ENCODE results near the gene ST7.
A peak's percentile ranks its signal among the peaks of the same experiment; 100 is the strongest.

ST7 gene

GRCh38 chr7:117098457-117098856, 145.2 kb downstream of the ST7 start:
- DNase-seq (ENCODE audit: low read depth, low spot score), result peak; percentile 95
- no peak for TF ChIP-seq CTCF (IDR thresholded peaks at IDR 0.05; ENCODE audit: insufficient read depth, low read length, missing control alignments)
- ChIA-PET POLR2A (interaction anchor here (0.6 to 1.0 kb wide), 2 partner anchors 144 to 314 kb away, joined by 3 to 4 read pairs; no protein-coding TSS in a partner anchor), CTCF (interaction anchor here (1.2 to 2.4 kb wide), 4 partner anchors 10 to 110 kb away, joined by 3 to 10 read pairs (median 4); no protein-coding TSS in a partner anchor)
- no peak overlapping the region for H3K4me3 ChIP-seq (ENCODE audit: low read depth, low read length)

- POLR2A ChIA-PET, result no interaction called here
These were observed 147.7 kb downstream of the ST7 start for GRCh38 chr7:117101026-117101425.

GRCh38 chr7:117110480-117111315, 157.4 kb downstream of the ST7 start:
- CTCF ChIA-PET, result interaction anchor here (0.7 to 2.8 kb wide), 9 partner anchors 8 to 126 kb away, joined by 3 to 12 read pairs (median 5); no protein-coding TSS in a partner anchor
- no peak for DNase-seq (ENCODE audit: low read depth, low spot score)

More at GRCh38 chr7:117101026-117101425, 147.7 kb downstream of the ST7 start:
- TF ChIP-seq CTCF (IDR thresholded peaks at IDR 0.05; ENCODE audit: insufficient read depth, low read length, missing control alignments), result no peak
- no peak for DNase-seq (ENCODE audit: low read depth, low spot score)
- H3K4me3 ChIP-seq (ENCODE audit: low read depth, low read length), result no peak overlapping the region
- CTCF ChIA-PET, result interaction anchor here (0.7 to 1.5 kb wide), 4 partner anchors 18 to 169 kb away, joined by 3 to 4 read pairs (median 4); no protein-coding TSS in a partner anchor

GRCh38 chr7:117111535-117111934, 158.2 kb downstream of the ST7 start:
- no peak for DNase-seq (ENCODE audit: low read depth, low spot score)
- CTCF ChIA-PET, result interaction anchor here (0.7 to 2.8 kb wide), 5 partner anchors 9 to 127 kb away, joined by 4 to 12 read pairs (median 5); no protein-coding TSS in a partner anchor
- H3K4me3 ChIP-seq (ENCODE audit: low read depth, low read length), result no peak overlapping the region
- TF ChIP-seq CTCF (IDR thresholded peaks at IDR 0.05; ENCODE audit: insufficient read depth, low read length, missing control alignments), result no peak
- POLR2A ChIA-PET, result no interaction called here

More at GRCh38 chr7:117110480-117111315, 157.4 kb downstream of the ST7 start:
- no peak overlapping the region for H3K4me3 ChIP-seq (ENCODE audit: low read depth, low read length)
- no peak for TF ChIP-seq CTCF (IDR thresholded peaks at IDR 0.05; ENCODE audit: insufficient read depth, low read length, missing control alignments)
- POLR2A ChIA-PET, result no interaction called here

GRCh38 chr7:117112640-117113039, 159.3 kb downstream of the ST7 start:
- TF ChIP-seq CTCF (IDR thresholded peaks at IDR 0.05; ENCODE audit: insufficient read depth, low read length, missing control alignments), result no peak
- POLR2A ChIA-PET, result no interaction called here
- no peak for DNase-seq (ENCODE audit: low read depth, low spot score)
- H3K4me3 ChIP-seq (ENCODE audit: low read depth, low read length), result no peak overlapping the region
- CTCF ChIA-PET, result interaction anchor here (7.5 to 16.7 kb wide), 2 partner anchors 13 to 128 kb away, joined by 62 to 519 read pairs; no protein-coding TSS in a partner anchor

- H3K4me3 ChIP-seq (ENCODE audit: low read depth, low read length), result no peak overlapping the region
- no peak for TF ChIP-seq CTCF (IDR thresholded peaks at IDR 0.05; ENCODE audit: insufficient read depth, low read length, missing control alignments)
- CTCF ChIA-PET, result interaction anchor here (1.4 to 16.7 kb wide), 3 partner anchors 11 to 161 kb away, joined by 3 to 519 read pairs (median 62); partner anchors contain the start of gene ST7
- DNase-seq (ENCODE audit: low read depth, low spot score), result no peak
- POLR2A ChIA-PET, result no interaction called here
These were observed 160.6 kb downstream of the ST7 start for GRCh38 chr7:117113871-117114270.
